HG02943 (cell line): Measurements from ENCODE around the gene SPATA24.
"Not testable (repeated sequence)": the region's sequence is repeated elsewhere in the genome, so short reads cannot be mapped to it uniquely, and the experiment has no call there.

ENCODE experiments used
- ATAC-seq: cut with Tn5 transposase; IDR thresholded peaks from one replicate; pipeline ENCODE4 v1.9.1; 2021; ENCODE audit warnings: mild to moderate bottlenecking, low read depth, moderate library complexity; ENCODE audit not compliant: unreplicated experiment

The SPATA24 gene

GRCh38 chr5:139418793-139419192, 14.9 kb upstream of the SPATA24 start:
- no peak for ATAC-seq

DNA sequence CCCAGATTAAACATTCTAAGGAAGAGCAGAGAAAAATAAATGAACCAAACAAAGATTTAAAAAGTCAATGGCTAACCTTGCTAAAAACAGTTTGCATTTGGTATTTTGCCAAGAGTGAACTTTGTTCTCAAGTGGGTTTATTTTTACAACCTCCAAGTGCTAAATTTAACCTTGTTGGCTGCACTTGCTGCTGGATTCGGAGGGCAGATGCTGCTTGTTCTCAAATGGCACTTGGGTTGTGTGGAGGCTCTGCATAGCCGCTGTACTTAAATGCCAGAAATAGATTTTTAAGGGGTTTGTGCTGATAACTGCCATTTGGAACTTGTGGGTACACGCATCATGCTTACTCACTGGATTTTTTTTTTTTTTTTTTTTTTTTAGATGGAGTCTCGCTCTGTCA, 13.3 kb upstream of the SPATA24 start:
- ATAC-seq = no peak

- ATAC-seq = no peak
Measured at GRCh38 chr5:139416651-139417050, 12.8 kb upstream of the SPATA24 start.

DNA sequence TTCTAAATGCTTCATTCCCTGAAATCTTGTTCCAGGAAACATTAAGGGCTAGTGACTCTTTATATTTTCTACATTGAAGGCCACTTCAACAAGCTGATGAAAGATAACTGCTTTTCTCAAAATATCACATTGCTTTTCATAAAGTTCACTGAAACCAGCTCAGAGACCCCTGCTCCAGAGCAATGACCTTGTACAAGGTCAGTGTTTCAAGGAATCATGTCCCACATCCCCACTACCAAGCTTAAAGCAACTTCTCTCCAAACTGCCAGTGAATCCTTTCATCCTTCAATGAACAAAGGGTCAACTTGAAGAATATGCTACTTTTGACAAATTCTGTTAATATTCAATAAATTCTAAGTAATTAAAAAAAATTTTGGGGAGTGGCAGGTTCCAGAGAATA, 12.0 kb upstream of the SPATA24 start:
- no peak for ATAC-seq

DNA sequence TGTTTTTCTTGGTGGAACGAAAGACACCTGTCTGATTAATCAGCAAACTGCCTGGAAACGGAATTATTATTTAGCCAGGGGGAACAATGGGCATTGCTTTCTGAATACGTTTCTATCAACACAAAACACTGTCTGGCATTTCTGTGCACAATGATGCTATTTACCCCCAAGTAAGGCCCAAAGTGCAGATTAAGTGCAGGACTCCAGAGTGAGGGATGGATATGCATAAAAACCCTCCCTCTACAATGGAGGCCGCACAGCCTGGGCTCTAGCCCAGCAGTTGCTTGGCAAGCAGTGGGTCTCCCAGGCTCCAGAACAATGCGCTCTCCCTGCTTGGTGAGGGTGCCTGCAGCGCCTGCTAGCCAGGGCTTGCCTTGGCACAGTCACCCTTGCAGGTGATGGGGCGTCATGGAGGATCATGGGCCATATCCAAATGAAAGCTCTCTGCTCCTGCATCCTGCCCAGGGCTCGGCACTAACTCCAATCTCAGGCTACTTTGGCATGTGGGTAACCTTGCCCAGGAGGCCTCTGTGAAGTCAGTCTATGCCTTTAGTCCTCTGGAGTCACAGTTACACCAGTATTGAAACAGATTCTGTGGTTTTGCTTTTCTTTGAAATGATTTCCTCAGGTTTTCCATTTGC, 11.5 kb upstream of the SPATA24 start:
- ATAC-seq = no peak

- ATAC-seq = no peak
Measured at GRCh38 chr5:139414581-139415130, 10.8 kb upstream of the SPATA24 start.

DNA sequence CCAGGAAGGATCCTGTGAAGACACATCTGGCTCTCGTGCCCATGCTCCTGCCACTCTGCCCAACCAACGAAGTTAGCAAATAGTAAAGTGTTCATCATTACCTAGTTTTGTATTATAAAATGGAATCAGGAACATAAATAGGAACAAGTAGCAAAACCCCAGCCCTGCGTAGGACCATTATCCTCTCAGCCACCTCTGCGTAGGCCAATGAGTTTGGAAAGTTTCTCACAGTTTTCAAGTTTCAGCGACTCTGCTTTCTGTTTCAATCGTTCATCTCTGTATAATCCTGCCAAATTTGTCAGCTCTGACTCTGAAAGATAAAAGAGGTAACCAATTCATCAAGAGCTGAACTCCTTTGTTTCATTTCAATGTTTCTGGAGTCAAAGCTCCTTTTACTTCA, 10.1 kb upstream of the SPATA24 start:
- ATAC-seq = no peak

GRCh38 chr5:139413153-139413552, 9.3 kb upstream of the SPATA24 start:
- no peak for ATAC-seq

DNA sequence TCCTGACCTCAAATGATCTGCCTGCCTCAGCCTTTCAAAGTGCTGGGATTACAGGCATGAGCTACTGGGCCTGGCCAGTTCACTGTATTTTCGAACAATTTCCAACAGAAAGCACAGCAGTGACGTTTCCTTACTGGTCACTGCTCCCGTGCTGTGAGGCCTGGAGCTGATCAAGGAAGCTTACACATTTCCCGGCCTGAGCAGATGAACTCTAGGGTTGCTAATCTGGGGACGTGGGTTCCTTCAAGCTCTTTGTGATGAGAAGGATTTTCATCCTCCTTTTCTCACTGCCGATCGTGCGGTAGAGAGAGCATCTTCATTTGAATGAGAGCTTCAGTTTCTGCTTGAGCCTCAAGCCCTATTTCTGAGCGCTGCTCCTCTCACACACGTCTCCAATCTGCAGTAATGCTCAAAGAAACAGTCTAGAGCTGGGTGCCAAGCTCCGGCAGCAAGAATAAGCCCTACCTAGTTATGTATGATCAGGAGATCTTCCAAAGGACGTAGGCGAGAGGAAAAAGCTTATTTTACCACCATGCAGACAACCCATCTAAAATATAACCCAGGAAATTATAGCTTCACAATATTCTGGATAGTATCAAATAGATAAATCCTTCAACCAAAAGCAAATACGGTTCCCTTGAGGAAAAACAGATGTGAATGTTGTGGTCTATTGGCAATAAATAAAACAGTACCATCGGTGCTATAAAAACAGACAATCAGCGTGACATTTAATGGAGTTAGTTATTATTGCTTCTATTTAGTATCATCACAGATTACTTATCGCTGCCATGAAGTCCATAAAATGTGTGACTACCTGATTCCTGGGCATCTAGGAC, 7.3 kb upstream of the SPATA24 start:
- no peak for ATAC-seq

- ATAC-seq = no peak
Measured at GRCh38 chr5:139410121-139410992, 6.5 kb upstream of the SPATA24 start.

GRCh38 chr5:139409116-139409515, 5.2 kb upstream of the SPATA24 start:
- not testable (repeated sequence) for ATAC-seq

DNA sequence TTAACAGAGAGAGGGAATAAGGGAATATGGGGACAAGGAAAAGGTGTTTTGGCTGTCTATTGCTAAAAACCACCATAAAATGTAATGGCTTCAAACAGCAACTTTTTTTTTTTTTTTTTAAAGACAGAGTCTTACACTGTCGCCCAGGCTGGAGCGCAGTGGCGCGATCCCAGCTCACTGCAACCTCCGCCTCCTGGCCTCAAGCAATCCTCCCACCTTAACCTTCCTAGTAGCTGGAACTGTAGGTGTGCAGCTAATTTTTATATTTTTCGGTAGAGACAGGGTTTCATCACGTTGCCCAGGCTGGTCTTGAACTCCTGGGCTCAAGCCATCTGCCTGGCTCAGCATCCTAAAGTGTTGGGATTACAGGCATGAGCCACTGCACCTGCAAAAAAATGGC, 4.3 kb upstream of the SPATA24 start:
- no peak for ATAC-seq

- no peak for ATAC-seq
Measured at GRCh38 chr5:139407517-139407916, 3.6 kb upstream of the SPATA24 start.

DNA sequence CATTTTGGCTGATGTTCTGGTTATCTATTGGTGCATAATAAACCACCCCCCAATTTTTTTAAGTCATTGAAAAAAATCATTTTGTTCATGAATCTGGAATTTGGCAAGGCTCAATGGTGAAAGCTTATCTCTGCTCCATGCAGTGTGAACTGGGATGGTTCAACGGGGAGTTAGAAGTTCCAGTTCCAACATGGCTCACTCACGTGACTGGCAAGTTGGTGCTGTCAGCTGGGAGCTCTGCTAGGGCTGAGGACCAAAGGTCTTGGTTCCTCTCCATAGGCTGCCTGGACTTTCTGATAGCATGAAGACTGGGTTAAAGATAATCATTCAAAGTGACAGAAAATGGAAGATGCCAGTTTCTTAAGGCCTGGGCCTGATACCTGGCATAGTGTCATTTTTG, 3.1 kb upstream of the SPATA24 start:
- ATAC-seq = no peak

- no peak for ATAC-seq
Measured at GRCh38 chr5:139404484-139404840, 573 bp upstream of the SPATA24 start.

- ATAC-seq = peak; percentile 5
Measured at GRCh38 chr5:139403418-139403786, 487 bp downstream of the SPATA24 start.

- ATAC-seq = no peak
Measured at GRCh38 chr5:139402561-139403158, 1.2 kb downstream of the SPATA24 start.

DNA sequence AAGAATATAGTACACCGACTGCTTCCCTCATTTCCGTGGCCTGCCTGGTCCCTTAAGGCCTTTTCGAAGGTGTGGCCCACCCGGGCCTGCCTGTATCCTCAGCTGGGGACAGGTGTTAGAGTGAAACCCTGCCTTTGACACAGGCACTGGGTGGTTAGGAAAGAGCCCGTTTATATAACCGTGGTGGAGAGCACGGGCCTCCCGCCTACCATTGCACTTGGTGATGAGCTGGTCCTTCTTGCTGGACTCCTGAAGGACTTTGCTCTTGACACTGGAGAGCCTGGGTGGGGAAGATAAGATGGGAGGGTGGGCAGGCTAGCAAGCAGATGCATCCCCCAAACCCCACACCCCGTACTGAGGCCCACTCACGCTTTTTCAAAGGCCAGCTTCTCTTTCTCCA, 2.3 kb downstream of the SPATA24 start:
- no peak for ATAC-seq

GRCh38 chr5:139399501-139400121, 4.3 kb downstream of the SPATA24 start:
- ATAC-seq = no peak

DNA sequence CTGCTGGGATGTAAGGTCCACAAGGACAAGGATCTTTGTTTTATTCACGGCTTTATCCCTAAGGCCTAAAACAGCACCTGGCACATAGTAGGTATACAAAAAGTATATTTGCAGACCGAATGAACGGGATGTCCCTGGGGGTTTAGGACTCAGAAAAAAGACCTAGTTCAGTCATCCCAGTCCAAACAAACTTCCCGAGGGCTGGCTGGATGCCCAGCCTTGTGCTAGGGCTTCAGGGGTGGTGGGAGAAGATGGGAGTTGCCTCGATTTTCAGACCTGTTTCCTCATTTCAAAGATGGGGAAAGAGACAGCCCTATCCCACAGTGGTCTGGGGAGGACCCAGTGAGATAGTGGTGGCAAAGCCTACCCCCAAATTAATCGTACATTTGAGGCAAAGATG, 6.0 kb downstream of the SPATA24 start:
- ATAC-seq = no peak
